Gastroesophageal sphincter (tissue), 4 donors: Measurements from ENCODE around the gene LRRN4CL. TPM values are rescaled to one million over a fixed set of nuclear protein-coding genes. Genes with fewer than 3 reads are reported as not detected.
"Not testable (repeated sequence)": the region's sequence is repeated elsewhere in the genome, so short reads cannot be mapped to it uniquely, and the experiment has no call there.

Source experiments
- ATAC-seq: fragments of 150-250 bp; one replicate; pipeline ENCODE4 v1.9.1; 2016; ENCODE audit warnings: mild to moderate bottlenecking, moderate library complexity
- H3K27ac ChIP-seq, 4 donors: fragments of 200-600 bp; sonication (generic) in 3 of 4; 1 replicate in 3 of 4; 2 replicates in 1 of 4; pipeline ENCODE4 v1.5.1; 2016 to 2019
- H3K27me3 ChIP-seq: fragments of 200-600 bp; sonication (generic); one replicate; pipeline ENCODE4 v1.5.1; 2019
- H3K36me3 ChIP-seq, 2 donors: fragments of 200-600 bp; sonication (generic); one replicate each; pipeline ENCODE4 v1.5.1; 2019; ENCODE audit warnings: control low read depth in 1 of 2
- H3K4me1 ChIP-seq, 3 donors: fragments of 200-600 bp; sonication (generic); 1 replicate in 2 of 3; 2 replicates in 1 of 3; pipeline ENCODE4 v1.5.1; 2016 to 2019; ENCODE audit warnings: control low read depth in 2 of 3
- H3K4me3 ChIP-seq, 2 donors: fragments of 200-600 bp; sonication (generic); one replicate each; pipeline ENCODE4 v1.5.1; 2019; ENCODE audit warnings: mild to moderate bottlenecking in 1 of 2, moderate library complexity in 1 of 2
- H3K9me3 ChIP-seq, 3 donors: fragments of 200-600 bp; sonication (generic); one replicate each; pipeline ENCODE4 v1.5.1; 2017 to 2019; ENCODE audit warnings: control low read depth in 2 of 3
- CTCF ChIP-seq, 4 experiments: fragments of 200-600 bp in 2 of 4; fragments of 450-650 bp in 2 of 4; sonication (generic) in 1 of 4; IDR thresholded peaks; one replicate each; pipeline ENCODE4 v1.5.1; 2017 to 2019; ENCODE audit warnings: antibody characterized with exemption in 4 of 4, mild to moderate bottlenecking in 2 of 4, moderate library complexity in 2 of 4
- EP300 ChIP-seq: sonication (generic); formaldehyde crosslinking; IDR thresholded peaks from one replicate; pipeline ENCODE4 v1.6.1; 2017; ENCODE audit warnings: antibody characterized with exemption, mild to moderate bottlenecking
- POLR2A ChIP-seq, 2 donors: fragments of 450-650 bp; IDR thresholded peaks; one replicate each; pipeline ENCODE4 v1.6.1; 2017; ENCODE audit warnings: antibody characterized with exemption in 2 of 2, mild to moderate bottlenecking in 2 of 2, moderate library complexity in 1 of 2
- POLR2AphosphoS5 ChIP-seq: sonication (generic); formaldehyde crosslinking; IDR thresholded peaks from one replicate; pipeline ENCODE4 v1.6.1; 2017; ENCODE audit warnings: antibody characterized with exemption
- WGBS, 2 donors: methylation state at CpG; one replicate each; pipeline ENCODE4 v1.1.5; 2018; ENCODE audit warnings: low coverage in 1 of 2; 5-methylcytosine and 5-hydroxymethylcytosine counted together
- total RNA-seq, 4 donors: library from RNA; depleted of rRNA; stranded (reverse); fragments of >200 nt; gene quantifications; one replicate each; pipeline ENCODE4 v1.1.0, GENCODE V29; 2016

The LRRN4CL gene
- total RNA-seq, 4 donors from 2014 or later: 20.1 to 42.1 (median 32.1) TPM

GRCh38 chr11:62654297-62654696 is 35.0 kb downstream of the LRRN4CL start:
- Histone ChIP-seq H3K9me3 (no peaks in the 10 kb centered on the region), H3K4me1 (peaks cover 0 to 22% (median 13%) of the 10 kb centered on the region in 3 donors), H3K4me3 (no peak overlapping the region), H3K27me3 (no peaks in the 10 kb centered on the region), H3K36me3 (peaks cover 0 to 7% of the 10 kb centered on the region in 2 donors), H3K27ac (no peak overlapping the region)
- no peak for TF ChIP-seq EP300
- TF ChIP-seq POLR2AphosphoS5: no peak
- TF ChIP-seq CTCF (IDR thresholded peaks at IDR 0.05): no peak
- no peak for TF ChIP-seq POLR2A (IDR thresholded peaks at IDR 0.05)
- 84 to 91% methylated on average over 7 to 10 of the region's 11 CpGs for WGBS, 2 donors
- no peak for ATAC-seq

DNA sequence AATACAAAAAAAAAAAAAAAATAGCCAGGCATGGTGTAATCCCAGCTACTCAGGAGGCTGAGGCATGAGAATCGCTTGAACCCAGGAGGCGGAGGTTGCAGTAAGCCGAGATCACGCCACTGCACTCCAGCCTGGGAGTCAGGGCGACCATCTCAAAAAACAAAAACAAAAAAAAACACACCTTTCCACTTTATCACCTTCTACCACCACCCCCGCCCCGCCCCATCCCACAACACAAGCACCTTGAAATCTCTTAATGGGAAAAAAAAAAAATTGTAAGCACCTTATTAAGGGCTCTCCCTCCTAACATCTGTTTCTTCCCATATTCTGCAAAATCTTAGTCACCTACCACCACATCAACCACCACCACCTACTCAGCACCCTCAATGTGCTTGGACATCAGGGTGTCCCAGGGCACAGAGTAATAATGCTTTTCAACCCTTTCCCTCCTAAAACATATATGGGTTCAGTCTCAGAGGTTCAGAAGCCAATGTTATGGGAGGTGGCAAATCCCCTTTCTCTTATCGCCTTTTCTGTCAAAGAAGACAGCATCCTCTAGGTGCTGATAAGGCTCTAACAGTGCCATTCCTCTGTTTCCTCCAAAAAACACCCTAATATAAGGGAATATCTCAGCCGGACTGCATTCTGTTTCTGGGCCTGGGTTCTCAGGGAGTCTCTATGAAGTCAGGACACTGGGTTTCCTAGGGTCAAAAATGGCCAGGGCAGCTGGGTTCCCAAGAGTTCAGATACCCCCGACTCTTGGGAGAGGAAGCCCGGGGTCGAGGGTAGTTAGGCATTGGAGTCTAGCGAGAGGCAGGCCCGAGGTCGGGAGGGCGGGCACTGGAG is 36.9 kb downstream of the LRRN4CL start:
- Histone ChIP-seq H3K36me3 (peaks cover 0 to 26% of the 10 kb centered on the region in 2 donors), H3K4me3 (peak overlapping the region; percentile 48 to 78), H3K4me1 (peaks cover 0 to 29% (median 13%) of the 10 kb centered on the region in 3 donors), H3K27ac (peak overlapping the region; percentile 64 to 93 (median 90)), H3K27me3 (no peaks in the 10 kb centered on the region), H3K9me3 (no peaks in the 10 kb centered on the region)
- WGBS, 2 donors: 10 to 63% methylated on average over 2 to 9 of the region's 16 CpGs
- no peak for TF ChIP-seq POLR2A (IDR thresholded peaks at IDR 0.05)
- TF ChIP-seq CTCF (IDR thresholded peaks at IDR 0.05): no peak
- no peak for TF ChIP-seq POLR2AphosphoS5
- TF ChIP-seq EP300: no peak
- no peak for ATAC-seq

- peaks cover 2 to 44% (median 23%) of the 10 kb centered on the region in 3 donors for H3K4me1 ChIP-seq
- not testable (repeated sequence) for H3K4me3 ChIP-seq, H3K9me3 ChIP-seq, ATAC-seq, H3K27ac ChIP-seq, H3K27me3 ChIP-seq
- H3K36me3 ChIP-seq: peaks cover 0 to 27% of the 10 kb centered on the region in 2 donors
- WGBS, 2 donors: 92 to 94% methylated on average over 2 to 12 of the region's 12 CpGs
Observed at GRCh38 chr11:62650283-62650682, 39.0 kb downstream of the LRRN4CL start.

GRCh38 chr11:62649486-62649885 is 39.8 kb downstream of the LRRN4CL start:
- ATAC-seq: no peak
- H3K4me3 ChIP-seq: no peak overlapping the region
- 81 to 87% methylated on average over 5 to 6 of the region's 11 CpGs for WGBS, 2 donors
- peaks cover 2 to 52% (median 27%) of the 10 kb centered on the region in 3 donors for H3K4me1 ChIP-seq
- no peak for TF ChIP-seq EP300
- no peak for TF ChIP-seq POLR2A (IDR thresholded peaks at IDR 0.05)
- no peak for TF ChIP-seq POLR2AphosphoS5
- no peak for TF ChIP-seq CTCF (IDR thresholded peaks at IDR 0.05)
- H3K27ac ChIP-seq: no peak overlapping the region
- H3K9me3 ChIP-seq: no peaks in the 10 kb centered on the region
- H3K36me3 ChIP-seq: peaks cover 0 to 29% of the 10 kb centered on the region in 2 donors
- H3K27me3 ChIP-seq: no peaks in the 10 kb centered on the region

DNA sequence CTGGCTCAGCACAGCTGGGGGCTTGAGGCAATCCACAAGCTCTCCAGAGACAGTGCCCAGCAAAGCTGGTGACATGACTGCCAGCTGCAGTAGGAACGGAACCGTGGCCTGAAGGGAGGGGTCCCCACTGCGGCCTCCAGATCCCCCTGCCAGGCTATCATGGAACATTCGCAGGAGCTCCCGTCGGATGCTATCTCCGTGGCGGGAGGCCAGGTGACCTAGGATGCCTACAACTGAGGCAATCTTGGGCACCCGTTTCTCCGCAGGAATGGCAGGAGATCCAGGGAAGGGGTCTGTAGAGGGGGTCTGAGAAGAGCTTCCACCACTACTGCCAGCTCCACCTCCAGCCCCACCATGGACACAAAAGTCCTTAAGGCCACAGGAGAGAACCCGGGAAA is 40.4 kb downstream of the LRRN4CL start:
- Histone ChIP-seq H3K36me3 (peaks cover 0 to 34% of the 10 kb centered on the region in 2 donors), H3K27me3 (no peaks in the 10 kb centered on the region), H3K4me1 (peaks cover 2 to 58% (median 27%) of the 10 kb centered on the region in 3 donors), H3K4me3 (no peak overlapping the region), H3K9me3 (no peaks in the 10 kb centered on the region), H3K27ac (no peak overlapping the region)
- 80 to 100% methylated on average over 1 of the region's 11 CpGs for WGBS, 2 donors
- no peak for ATAC-seq
- no peak for TF ChIP-seq EP300
- no peak for TF ChIP-seq CTCF (IDR thresholded peaks at IDR 0.05)
- TF ChIP-seq POLR2A (IDR thresholded peaks at IDR 0.05): no peak
- TF ChIP-seq POLR2AphosphoS5: no peak
